ENCODE data around the gene HPCA. TPM values are rescaled to one million over a fixed set of nuclear protein-coding genes. Genes with fewer than 3 reads are reported as not detected.

The HPCA gene
- total RNA-seq, 1 experiment from 2014 or later, result not detected

GRCh38 chr1:32889731-32890278 is 3.5 kb downstream of the HPCA start:
- Histone ChIP-seq H3K27ac (no peak overlapping the region), H3K27me3 (replicated peaks) (peaks cover 47% of the 10 kb centered on the region), H3K36me3 (no peaks in the 10 kb centered on the region), H3K4me1 (replicated peaks) (peaks cover 19% of the 10 kb centered on the region), H3K4me3 (no peak overlapping the region), H3K9me3 (replicated peaks) (peaks cover 4% of the 10 kb centered on the region; the same call in 1 of the 2 replicates)
- no peak for DNase-seq (ENCODE audit: low read depth in 1 of 2, low spot score in 2 of 2)

GRCh38 chr1:32890516-32891240 is 4.4 kb downstream of the HPCA start:
- H3K36me3 ChIP-seq, result no peaks in the 10 kb centered on the region
- DNase-seq (ENCODE audit: low read depth in 1 of 2, low spot score in 2 of 2), result no peak
- peaks cover 19% of the 10 kb centered on the region for H3K4me1 ChIP-seq (replicated peaks)
- no peak overlapping the region for H3K27ac ChIP-seq
- H3K9me3 ChIP-seq (replicated peaks), result peaks cover 4% of the 10 kb centered on the region; the same call in 1 of the 2 replicates
- no peak overlapping the region for H3K4me3 ChIP-seq
- peaks cover 38% of the 10 kb centered on the region for H3K27me3 ChIP-seq (replicated peaks)

GRCh38 chr1:32891241-32891570 is 4.9 kb downstream of the HPCA start:
- Histone ChIP-seq H3K36me3 (no peaks in the 10 kb centered on the region), H3K9me3 (replicated peaks) (peaks cover 4% of the 10 kb centered on the region; the same call in 1 of the 2 replicates)
- DNase-seq (ENCODE audit: low read depth in 1 of 2, low spot score in 2 of 2), result no peak

GRCh38 chr1:32891630-32892029 is 5.3 kb downstream of the HPCA start:
- H3K9me3 ChIP-seq (replicated peaks), result peaks cover 4% of the 10 kb centered on the region; the same call in 1 of the 2 replicates
- peaks cover 12% of the 10 kb centered on the region for H3K4me1 ChIP-seq (replicated peaks)
- no peak overlapping the region for H3K27ac ChIP-seq
- peaks cover 29% of the 10 kb centered on the region for H3K27me3 ChIP-seq (replicated peaks)
- H3K36me3 ChIP-seq, result no peaks in the 10 kb centered on the region
- DNase-seq (ENCODE audit: low read depth in 1 of 2, low spot score in 2 of 2), result no peak
- no peak overlapping the region for H3K4me3 ChIP-seq

More at GRCh38 chr1:32891241-32891570, 4.9 kb downstream of the HPCA start:
- no peak overlapping the region for H3K27ac ChIP-seq
- peaks cover 33% of the 10 kb centered on the region for H3K27me3 ChIP-seq (replicated peaks)
- peaks cover 15% of the 10 kb centered on the region for H3K4me1 ChIP-seq (replicated peaks)
- H3K4me3 ChIP-seq, result no peak overlapping the region

- H3K36me3 ChIP-seq, result no peaks in the 10 kb centered on the region
- no peak overlapping the region for H3K27ac ChIP-seq
- DNase-seq (ENCODE audit: low read depth in 1 of 2, low spot score in 2 of 2), result no peak
- peak overlapping the region; percentile 25 for H3K4me3 ChIP-seq
- peaks cover 8% of the 10 kb centered on the region for H3K4me1 ChIP-seq (replicated peaks)
- peaks cover 4% of the 10 kb centered on the region; the same call in 1 of the 2 replicates for H3K9me3 ChIP-seq (replicated peaks)
- H3K27me3 ChIP-seq (replicated peaks), result peaks cover 22% of the 10 kb centered on the region
Observed at GRCh38 chr1:32892368-32893197, 6.3 kb downstream of the HPCA start.

- Histone ChIP-seq H3K4me1 (replicated peaks) (peaks cover 8% of the 10 kb centered on the region), H3K4me3 (peak overlapping the region; percentile 25), H3K9me3 (replicated peaks) (peaks cover 4% of the 10 kb centered on the region; the same call in 1 of the 2 replicates), H3K27me3 (replicated peaks) (peaks cover 22% of the 10 kb centered on the region), H3K27ac (no peak overlapping the region), H3K36me3 (no peaks in the 10 kb centered on the region)
- no peak for DNase-seq (ENCODE audit: low read depth in 1 of 2, low spot score in 2 of 2)
Observed at GRCh38 chr1:32893198-32894018, 7.1 kb downstream of the HPCA start.

- no peak overlapping the region for H3K4me3 ChIP-seq
Observed at GRCh38 chr1:32894019-32894600, 7.8 kb downstream of the HPCA start.

GRCh38 chr1:32894681-32895080 is 8.4 kb downstream of the HPCA start:
- no peak for DNase-seq (ENCODE audit: low read depth in 1 of 2, low spot score in 2 of 2)
- Histone ChIP-seq H3K9me3 (replicated peaks) (peaks cover 4% of the 10 kb centered on the region; the same call in 1 of the 2 replicates), H3K36me3 (no peaks in the 10 kb centered on the region), H3K4me3 (no peak overlapping the region), H3K27ac (no peak overlapping the region), H3K27me3 (replicated peaks) (peaks cover 22% of the 10 kb centered on the region), H3K4me1 (replicated peaks) (peaks cover 8% of the 10 kb centered on the region)

More at GRCh38 chr1:32894019-32894600, 7.8 kb downstream of the HPCA start:
- Histone ChIP-seq H3K4me1 (replicated peaks) (peaks cover 8% of the 10 kb centered on the region), H3K36me3 (no peaks in the 10 kb centered on the region), H3K9me3 (replicated peaks) (peaks cover 4% of the 10 kb centered on the region; the same call in 1 of the 2 replicates), H3K27me3 (replicated peaks) (peaks cover 22% of the 10 kb centered on the region), H3K27ac (no peak overlapping the region)
- no peak for DNase-seq (ENCODE audit: low read depth in 1 of 2, low spot score in 2 of 2)

GRCh38 chr1:32895325-32896215 is 9.3 kb downstream of the HPCA start:
- H3K27ac ChIP-seq, result no peak overlapping the region
- no peak for DNase-seq (ENCODE audit: low read depth in 1 of 2, low spot score in 2 of 2)
- peaks cover 4% of the 10 kb centered on the region; the same call in 1 of the 2 replicates for H3K9me3 ChIP-seq (replicated peaks)

GRCh38 chr1:32896451-32896850 is 10.2 kb downstream of the HPCA start:
- peaks cover 20% of the 10 kb centered on the region for H3K27me3 ChIP-seq (replicated peaks)
- H3K27ac ChIP-seq, result no peak overlapping the region
- H3K36me3 ChIP-seq, result peaks cover 3% of the 10 kb centered on the region; the same call in 1 of the 2 replicates
- H3K4me1 ChIP-seq (replicated peaks), result peaks cover 18% of the 10 kb centered on the region
- H3K4me3 ChIP-seq, result no peak overlapping the region
- peaks cover 4% of the 10 kb centered on the region; the same call in 1 of the 2 replicates for H3K9me3 ChIP-seq (replicated peaks)
- DNase-seq (ENCODE audit: low read depth in 1 of 2, low spot score in 2 of 2), result no peak

More at GRCh38 chr1:32895325-32896215, 9.3 kb downstream of the HPCA start:
- Histone ChIP-seq H3K27me3 (replicated peaks) (peaks cover 22% of the 10 kb centered on the region), H3K4me3 (no peak overlapping the region), H3K4me1 (replicated peaks) (peaks cover 10% of the 10 kb centered on the region), H3K36me3 (no peaks in the 10 kb centered on the region)

- H3K4me1 ChIP-seq (replicated peaks), result peaks cover 21% of the 10 kb centered on the region
- H3K27ac ChIP-seq, result no peak overlapping the region
- H3K4me3 ChIP-seq, result no peak overlapping the region
- H3K36me3 ChIP-seq, result peaks cover 3% of the 10 kb centered on the region; the same call in 1 of the 2 replicates
- H3K9me3 ChIP-seq (replicated peaks), result peaks cover 4% of the 10 kb centered on the region; the same call in 1 of the 2 replicates
- no peak for DNase-seq (ENCODE audit: low read depth in 1 of 2, low spot score in 2 of 2)
- H3K27me3 ChIP-seq (replicated peaks), result peaks cover 13% of the 10 kb centered on the region
Observed at GRCh38 chr1:32897082-32898049, 11.1 kb downstream of the HPCA start.

Data from SJSA1 (cell line).